Uterus (tissue), 2 donors: Measurements from ENCODE around the gene IL6ST.

Experiments used
- POLR2A ChIP-seq, 2 donors: fragments of 450-650 bp; IDR thresholded peaks; one replicate each; pipeline ENCODE4 v1.6.1; 2016; ENCODE audit warnings: antibody characterized with exemption in 2 of 2, mild to moderate bottlenecking in 1 of 2, moderate library complexity in 1 of 2
- TF ChIP-seq, protein P1 (sequence below), 4 experiments: fragments of 200-600 bp in 2 of 4; fragments of 450-650 bp in 2 of 4; sonication (generic) in 2 of 4; IDR thresholded peaks; one replicate each; pipeline ENCODE4 v1.5.1; 2016 to 2019; ENCODE audit warnings: antibody characterized with exemption in 4 of 4, mild to moderate bottlenecking in 2 of 4, moderate library complexity in 1 of 4

DNA sequence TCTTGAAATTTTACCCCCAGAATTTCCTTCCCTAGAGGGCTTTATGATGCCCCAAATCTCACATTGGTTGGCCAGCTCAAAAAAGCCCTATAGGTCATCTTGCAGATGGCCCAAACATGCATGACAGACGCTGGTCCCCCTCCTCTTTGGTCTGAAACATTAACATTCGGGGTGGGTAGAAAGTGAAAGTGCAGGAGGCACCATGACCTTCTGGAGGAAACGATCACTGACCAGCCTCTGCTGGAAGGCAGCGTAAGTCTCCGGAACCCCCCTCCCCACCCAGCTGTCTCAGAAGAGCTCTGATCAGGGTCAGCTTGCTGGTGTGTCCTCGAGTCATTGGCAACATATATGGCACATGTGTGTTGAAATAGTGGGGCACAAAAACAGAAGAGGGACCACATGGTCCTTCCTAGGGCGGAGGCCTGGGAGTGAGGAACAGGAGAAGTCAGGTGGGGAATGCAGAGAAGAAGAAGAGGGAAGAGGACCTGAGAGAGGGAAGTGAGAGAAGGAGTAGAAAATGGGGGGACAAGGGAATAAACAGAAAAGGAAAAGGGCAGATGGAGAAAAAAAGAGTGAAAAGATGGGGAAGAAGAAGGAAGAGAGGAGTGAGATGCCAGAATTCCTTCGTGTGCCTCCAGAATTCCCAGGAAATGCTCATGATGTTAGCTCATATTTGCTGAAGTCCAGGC lies 97.4 kb downstream of the IL6ST start:
- TF ChIP-seq POLR2A (IDR thresholded peaks at IDR 0.05), result no peak
- TF ChIP-seq, protein P1, sequence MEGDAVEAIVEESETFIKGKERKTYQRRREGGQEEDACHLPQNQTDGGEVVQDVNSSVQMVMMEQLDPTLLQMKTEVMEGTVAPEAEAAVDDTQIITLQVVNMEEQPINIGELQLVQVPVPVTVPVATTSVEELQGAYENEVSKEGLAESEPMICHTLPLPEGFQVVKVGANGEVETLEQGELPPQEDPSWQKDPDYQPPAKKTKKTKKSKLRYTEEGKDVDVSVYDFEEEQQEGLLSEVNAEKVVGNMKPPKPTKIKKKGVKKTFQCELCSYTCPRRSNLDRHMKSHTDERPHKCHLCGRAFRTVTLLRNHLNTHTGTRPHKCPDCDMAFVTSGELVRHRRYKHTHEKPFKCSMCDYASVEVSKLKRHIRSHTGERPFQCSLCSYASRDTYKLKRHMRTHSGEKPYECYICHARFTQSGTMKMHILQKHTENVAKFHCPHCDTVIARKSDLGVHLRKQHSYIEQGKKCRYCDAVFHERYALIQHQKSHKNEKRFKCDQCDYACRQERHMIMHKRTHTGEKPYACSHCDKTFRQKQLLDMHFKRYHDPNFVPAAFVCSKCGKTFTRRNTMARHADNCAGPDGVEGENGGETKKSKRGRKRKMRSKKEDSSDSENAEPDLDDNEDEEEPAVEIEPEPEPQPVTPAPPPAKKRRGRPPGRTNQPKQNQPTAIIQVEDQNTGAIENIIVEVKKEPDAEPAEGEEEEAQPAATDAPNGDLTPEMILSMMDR (IDR thresholded peaks at IDR 0.05), result no peak
